A673 (cell line): Measurements from ENCODE around the gene PARD6G. TPM values are rescaled to one million over a fixed set of nuclear protein-coding genes. Genes with fewer than 3 reads are reported as not detected.

Source experiments
- BruUV-seq: library from RNA; stranded (reverse); fragments of 400-500 nt; replicated peaks from 2 replicates; lab custom pipeline; 2021; lab: Mats Ljungman, UMichigan
- CTCF ChIA-PET: fragments of 300-600 bp; sonication (Branson Sonifier 250); formaldehyde crosslinking; loops from one replicate; lab custom pipeline; 2022; ENCODE audit warnings: antibody characterized with exemption; lab: Charles Lee
- POLR2A ChIA-PET: fragments of 300-600 bp; sonication (Branson Sonifier 250); formaldehyde crosslinking; loops from one replicate; lab custom pipeline; 2022; ENCODE audit warnings: antibody characterized with exemption; ENCODE audit not compliant: low non-redundant PET; lab: Charles Lee
- DNase-seq: peaks from one replicate; pipeline ENCODE4 v3.0.0-alpha.2; 2015; ENCODE audit warnings: low spot score
- H3K27ac ChIP-seq: fragments of 200-600 bp; sonication (generic); 2 replicates; pipeline ENCODE4 v1.5.1; 2016; ENCODE audit warnings: mixed run types, low read depth, mild to moderate bottlenecking, mixed read lengths, antibody characterized with exemption, low read length; ENCODE audit not compliant: poor library complexity, severe bottlenecking
- H3K27me3 ChIP-seq: fragments of 200-600 bp; sonication (generic); replicated peaks from 2 replicates; pipeline ENCODE4 v1.6.1; 2017; ENCODE audit warnings: mixed run types, low read depth, mild to moderate bottlenecking, mixed read lengths, antibody characterized with exemption, low read length; ENCODE audit not compliant: insufficient read depth, poor library complexity
- H3K36me3 ChIP-seq: fragments of 200-600 bp; sonication (generic); 2 replicates; pipeline ENCODE4 v1.6.1; 2016; ENCODE audit warnings: mixed run types, mild to moderate bottlenecking, mixed read lengths, antibody characterized with exemption, low read length; ENCODE audit not compliant: insufficient read depth, poor library complexity, severe bottlenecking
- H3K4me1 ChIP-seq: fragments of 200-600 bp; sonication (generic); 2 replicates; pipeline ENCODE4 v1.6.1; 2017; ENCODE audit warnings: mixed run types, mild to moderate bottlenecking, mixed read lengths, antibody characterized with exemption, low read length; ENCODE audit not compliant: insufficient read depth, poor library complexity, severe bottlenecking
- H3K4me3 ChIP-seq: fragments of 200-600 bp; sonication (generic); 2 replicates; pipeline ENCODE4 v1.5.1; 2016; ENCODE audit warnings: low read depth, mixed run types, mild to moderate bottlenecking, mixed read lengths, low read length; ENCODE audit not compliant: poor library complexity, severe bottlenecking
- H3K9me3 ChIP-seq: fragments of 200-600 bp; sonication (generic); 2 replicates; pipeline ENCODE4 v1.6.1; 2016; ENCODE audit warnings: mixed run types, low read depth, mild to moderate bottlenecking, mixed read lengths, antibody characterized with exemption, low read length; ENCODE audit not compliant: poor library complexity, severe bottlenecking
- CTCF ChIP-seq: fragments of 300-800, 200-600 bp; sonication (generic); conservative IDR thresholded peaks from 2 replicates; pipeline ENCODE4 v1.5.1; 2017; ENCODE audit warnings: low read depth, mild to moderate bottlenecking, antibody characterized with exemption, low read length, moderate library complexity, mixed read lengths
- EZH2 ChIP-seq: fragments of 200-600 bp; sonication (generic); IDR thresholded peaks from 2 replicates; pipeline ENCODE4 v1.6.1; 2017; ENCODE audit warnings: borderline replicate concordance, low read depth, mild to moderate bottlenecking, mixed read lengths, antibody characterized with exemption, low read length; ENCODE audit not compliant: poor library complexity, severe bottlenecking
- intact Hi-C: fragments of 100-400 bp; cut with micrococcal nuclease; formaldehyde crosslinking; loops from one replicate; pipeline ENCODE4 v1.10.0; 2022; ENCODE audit not compliant: unreplicated experiment
- total RNA-seq: library from RNA; stranded (reverse); gene quantifications from 2 replicates; pipeline ENCODE4 v1.2.3, GENCODE V29; 2021

Gene PARD6G
- total RNA-seq, 1 experiment from 2014 or later: 7.9 TPM

GRCh38 chr18:80246445-80247392 is 595 bp downstream of the PARD6G start:
- Histone ChIP-seq H3K27ac (peak overlapping the region; percentile 59), H3K4me1 (no peaks in the 10 kb centered on the region), H3K36me3 (no peaks in the 10 kb centered on the region), H3K9me3 (no peaks in the 10 kb centered on the region), H3K27me3 (no peaks in the 10 kb centered on the region), H3K4me3 (peak overlapping the region; percentile 94)
- ChIA-PET POLR2A (no interaction called here), CTCF (interaction anchor here (0.8 kb wide), 1 partner anchor 9 kb away, joined by 4 read pairs; no protein-coding TSS in a partner anchor)
- no TSS peak for BruUV-seq
- no peak for TF ChIP-seq CTCF
- TF ChIP-seq EZH2: no peak
- intact Hi-C loops: no loop called here
- DNase-seq: peak; percentile 26

GRCh38 chr18:80245781-80246444 is 1.4 kb downstream of the PARD6G start:
- no peak for DNase-seq
- no peaks in the 10 kb centered on the region for H3K27me3 ChIP-seq
- TF ChIP-seq CTCF (no peak), EZH2 (no peak)
- POLR2A ChIA-PET: no interaction called here
- intact Hi-C loops: no loop called here
- no peaks in the 10 kb centered on the region for H3K4me1 ChIP-seq
- H3K4me3 ChIP-seq: peak overlapping the region; percentile 94
- no peak overlapping the region for H3K27ac ChIP-seq
- BruUV-seq: no TSS peak
- H3K36me3 ChIP-seq: no peaks in the 10 kb centered on the region
- CTCF ChIA-PET: no interaction called here
- H3K9me3 ChIP-seq: no peaks in the 10 kb centered on the region

- no peaks in the 10 kb centered on the region for H3K36me3 ChIP-seq
- H3K9me3 ChIP-seq: no peaks in the 10 kb centered on the region
- no peak for TF ChIP-seq EZH2
- no peak for TF ChIP-seq CTCF
- ChIA-PET CTCF (no interaction called here), POLR2A (no interaction called here)
- DNase-seq: no peak
- H3K4me3 ChIP-seq: no peak overlapping the region
- intact Hi-C loops: no loop called here
- H3K4me1 ChIP-seq: no peaks in the 10 kb centered on the region
- H3K27me3 ChIP-seq: no peaks in the 10 kb centered on the region
- H3K27ac ChIP-seq: no peak overlapping the region
- BruUV-seq: no TSS peak
Measured at GRCh38 chr18:80244956-80245730, 2.2 kb downstream of the PARD6G start.
